ENCODE data around the gene IRF8.
"Not testable (repeated sequence)": the region's sequence is repeated elsewhere in the genome, so short reads cannot be mapped to it uniquely, and the experiment has no call there.

Gene IRF8, protein sequence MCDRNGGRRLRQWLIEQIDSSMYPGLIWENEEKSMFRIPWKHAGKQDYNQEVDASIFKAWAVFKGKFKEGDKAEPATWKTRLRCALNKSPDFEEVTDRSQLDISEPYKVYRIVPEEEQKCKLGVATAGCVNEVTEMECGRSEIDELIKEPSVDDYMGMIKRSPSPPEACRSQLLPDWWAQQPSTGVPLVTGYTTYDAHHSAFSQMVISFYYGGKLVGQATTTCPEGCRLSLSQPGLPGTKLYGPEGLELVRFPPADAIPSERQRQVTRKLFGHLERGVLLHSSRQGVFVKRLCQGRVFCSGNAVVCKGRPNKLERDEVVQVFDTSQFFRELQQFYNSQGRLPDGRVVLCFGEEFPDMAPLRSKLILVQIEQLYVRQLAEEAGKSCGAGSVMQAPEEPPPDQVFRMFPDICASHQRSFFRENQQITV

GRCh38 chr16:85898521-85899442 lies at the start of gene IRF8:
TSS of gene IRF8 (plus strand) at chr16:85899162. CDS start at chr16:85903016, 3,854 bp downstream.
- DNase-seq (ENCODE audit: low spot score), result peak; percentile 37

- DNase-seq (ENCODE audit: low spot score), result no peak
Observed at GRCh38 chr16:85849388-85849787, 49.6 kb upstream of the IRF8 start.

GRCh38 chr16:85850344-85850880 lies 48.5 kb upstream of the IRF8 start:
- no peak for DNase-seq (ENCODE audit: low spot score)

DNA sequence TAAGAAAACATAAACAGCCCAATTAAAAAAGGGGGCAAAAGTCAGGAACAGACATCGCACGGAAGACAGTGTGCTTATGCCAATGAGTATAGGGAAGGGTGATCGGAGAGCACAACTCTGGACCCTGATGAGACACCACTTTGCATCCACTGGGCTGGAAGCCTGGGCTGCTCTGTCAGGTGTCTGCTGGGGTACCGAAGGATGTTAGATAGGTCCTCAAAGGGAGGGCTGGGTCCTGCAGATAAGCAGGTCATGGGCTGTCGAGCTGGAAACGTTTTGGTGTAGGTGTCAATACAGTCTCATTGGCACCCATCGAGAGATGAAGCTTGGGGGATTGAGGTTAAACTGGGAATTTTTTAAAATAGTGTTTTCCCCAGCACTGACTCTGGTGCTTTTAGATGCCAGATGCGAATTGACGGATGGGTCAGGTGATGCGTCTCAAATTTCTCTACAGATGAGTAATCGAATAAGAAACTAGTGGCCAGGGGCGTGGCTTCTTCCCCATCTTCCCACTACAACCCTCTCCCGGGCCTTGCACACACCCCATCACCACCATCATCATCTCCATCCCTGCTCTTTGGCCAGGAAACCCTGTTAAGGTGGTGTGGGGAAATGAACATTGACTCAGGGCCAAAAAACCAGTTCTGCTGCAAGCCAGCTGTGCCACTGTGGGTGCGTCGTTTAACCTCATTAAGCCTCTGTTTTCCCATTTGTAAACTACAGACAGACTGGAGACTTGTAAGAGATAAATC lies 47.8 kb upstream of the IRF8 start:
- no peak for DNase-seq (ENCODE audit: low spot score)

DNA sequence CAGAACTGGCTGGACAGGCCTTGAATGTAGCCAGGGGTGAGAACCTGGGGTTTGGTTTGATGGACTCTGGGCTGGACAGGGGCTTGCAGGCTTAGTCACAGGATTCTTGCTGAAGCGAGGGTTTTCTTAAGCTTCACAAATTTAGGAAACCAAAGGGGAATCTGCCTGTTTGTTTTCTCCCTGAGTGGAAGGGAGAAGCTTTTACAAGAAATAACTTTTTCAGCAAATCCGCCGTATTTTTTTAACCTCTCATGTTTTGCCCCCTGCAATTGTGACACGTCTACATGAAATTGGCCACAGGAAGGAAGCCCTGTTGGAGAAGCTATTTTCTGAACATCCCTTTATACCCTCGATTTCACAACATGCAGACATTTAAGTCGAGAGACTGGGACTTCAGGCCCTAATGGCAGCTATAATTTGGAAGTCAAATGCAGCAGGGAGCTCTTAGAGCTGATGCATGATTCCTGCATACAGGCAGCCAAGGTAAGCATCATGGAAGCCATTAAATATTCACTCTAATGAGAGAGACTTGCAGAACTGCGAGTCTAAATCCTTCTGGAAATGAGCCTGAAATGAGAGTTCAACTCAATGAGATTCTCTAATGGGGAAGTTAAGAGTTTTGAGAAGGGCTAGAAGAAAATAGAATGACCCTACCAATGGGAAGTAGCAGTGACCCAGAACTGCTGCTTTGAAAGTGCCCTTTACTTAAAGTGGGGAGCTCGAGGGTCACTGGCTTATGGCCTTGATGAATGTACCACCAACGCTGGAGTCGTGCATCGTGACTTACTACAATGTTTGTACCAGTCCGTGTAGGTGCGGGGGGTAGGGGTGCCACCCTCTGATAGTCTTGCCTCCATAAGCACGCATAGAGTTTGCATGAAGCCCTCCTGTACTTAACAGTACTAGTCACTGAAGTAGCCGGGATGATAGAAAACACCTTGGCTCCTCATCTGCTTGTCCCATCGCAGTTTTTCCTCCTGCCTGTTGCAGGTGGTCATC lies 45.1 kb upstream of the IRF8 start:
- DNase-seq (ENCODE audit: low spot score), result no peak

- no peak for DNase-seq (ENCODE audit: low spot score)
Observed at GRCh38 chr16:85854935-85855334, 44.0 kb upstream of the IRF8 start.

GRCh38 chr16:85856079-85856478 lies 42.9 kb upstream of the IRF8 start:
- no peak for DNase-seq (ENCODE audit: low spot score)

- no peak for DNase-seq (ENCODE audit: low spot score)
Observed at GRCh38 chr16:85856585-85856984, 42.4 kb upstream of the IRF8 start.

- no peak for DNase-seq (ENCODE audit: low spot score)
Observed at GRCh38 chr16:85857406-85857805, 41.6 kb upstream of the IRF8 start.

- not testable (repeated sequence) for DNase-seq (ENCODE audit: low spot score)
Observed at GRCh38 chr16:85858571-85858970, 40.4 kb upstream of the IRF8 start.

DNA sequence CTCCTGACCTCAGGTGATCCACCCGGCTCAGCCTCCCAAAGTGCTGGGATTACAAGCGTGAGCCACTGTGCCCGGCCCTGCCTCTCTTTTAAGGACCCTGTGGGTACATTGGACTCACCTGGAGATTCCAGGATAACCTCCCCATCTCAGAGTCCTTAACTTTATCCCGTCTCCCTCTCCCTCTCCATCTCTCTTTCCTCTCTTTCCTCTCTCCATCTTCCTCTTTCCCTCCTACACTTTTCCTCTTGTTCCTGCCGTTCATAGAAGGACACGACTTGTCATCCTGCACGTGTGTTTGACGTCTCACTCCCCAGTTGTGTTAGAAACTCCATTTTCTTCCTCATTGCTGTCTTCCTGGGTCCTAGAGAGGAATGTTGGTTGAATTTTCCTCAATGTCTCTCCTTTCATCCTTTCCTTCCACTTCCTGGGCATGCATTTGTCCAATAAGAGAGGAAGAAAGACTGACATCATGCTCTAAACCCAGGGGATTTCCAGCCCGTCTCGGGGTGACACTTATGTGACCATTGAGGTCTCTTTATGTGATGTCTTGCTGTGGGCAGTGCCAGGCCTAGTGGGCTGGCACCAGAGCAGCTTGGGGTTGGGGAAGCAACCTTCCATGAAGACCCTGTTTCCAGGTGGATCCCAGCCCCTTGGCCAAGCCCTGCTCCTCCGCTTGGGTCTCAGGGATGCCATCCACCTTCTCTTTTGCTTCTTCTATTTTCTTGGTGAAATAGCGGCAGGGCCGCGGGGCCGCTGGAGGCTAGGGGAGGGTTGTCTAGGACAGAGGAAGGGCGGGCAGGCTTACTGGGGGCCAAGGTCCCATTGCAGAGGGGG lies 39.8 kb upstream of the IRF8 start:
- DNase-seq (ENCODE audit: low spot score), result no peak

- DNase-seq (ENCODE audit: low spot score), result no peak
Observed at GRCh38 chr16:85859818-85860125, 39.2 kb upstream of the IRF8 start.

DNA sequence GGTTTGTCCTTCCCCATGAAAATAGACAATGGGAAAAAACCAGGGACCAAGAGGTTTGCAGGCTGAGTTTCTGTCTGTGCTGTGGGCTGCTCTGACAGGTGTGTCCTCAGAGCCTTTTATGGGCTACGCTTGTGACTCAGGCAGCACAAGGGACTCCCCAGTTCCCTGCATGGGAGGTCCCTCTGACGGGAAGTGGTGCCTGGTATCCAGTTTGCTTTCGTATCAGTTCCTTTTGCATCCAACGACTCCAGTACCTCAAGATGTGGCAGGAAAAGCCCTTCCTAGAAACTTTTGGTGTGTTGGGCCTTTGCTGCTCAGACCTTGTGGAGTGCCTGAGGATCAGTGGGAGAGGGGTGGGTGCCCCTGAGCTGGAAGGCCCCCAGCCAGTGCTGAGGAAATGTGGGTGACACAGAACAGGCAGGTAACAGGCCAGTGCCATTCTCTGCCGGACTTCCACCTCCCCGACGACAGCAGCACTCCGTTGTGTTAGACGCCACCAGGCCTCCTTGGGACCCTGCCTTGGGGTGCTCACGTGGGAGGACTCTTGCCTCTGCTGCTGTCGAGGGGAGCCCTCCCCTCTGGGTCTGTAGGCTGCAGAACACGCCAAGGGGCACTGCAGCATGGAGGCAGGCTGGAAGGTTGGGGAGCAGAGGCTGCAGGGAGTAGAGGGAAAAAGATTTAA lies 38.4 kb upstream of the IRF8 start:
- DNase-seq (ENCODE audit: low spot score), result no peak

GRCh38 chr16:85861095-85861825 lies 37.7 kb upstream of the IRF8 start:
- DNase-seq (ENCODE audit: low spot score), result no peak

GRCh38 chr16:85862476-85863383 lies 36.2 kb upstream of the IRF8 start:
- DNase-seq (ENCODE audit: low spot score), result no peak

GRCh38 chr16:85863384-85863774 lies 35.6 kb upstream of the IRF8 start:
- no peak for DNase-seq (ENCODE audit: low spot score)

DNA sequence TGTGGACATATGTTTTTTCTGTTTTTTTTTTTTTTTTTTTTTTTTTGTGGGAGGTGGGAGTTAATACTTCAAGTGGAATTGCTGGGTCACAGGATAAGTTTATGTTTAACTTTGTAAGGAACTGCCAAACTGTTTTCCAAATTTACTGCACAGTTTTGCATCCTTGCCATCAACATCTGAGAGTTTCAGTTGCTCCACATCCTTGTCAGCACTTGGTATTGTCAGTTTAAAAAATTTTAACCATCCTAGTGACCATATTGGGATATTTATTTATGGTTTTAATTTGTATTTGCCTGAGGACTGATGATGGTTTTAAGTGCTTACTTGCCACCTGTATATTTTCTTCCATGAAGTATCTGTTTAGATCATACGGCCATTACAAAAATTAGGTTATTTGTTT lies 34.0 kb upstream of the IRF8 start:
- no peak for DNase-seq (ENCODE audit: low spot score)

DNA sequence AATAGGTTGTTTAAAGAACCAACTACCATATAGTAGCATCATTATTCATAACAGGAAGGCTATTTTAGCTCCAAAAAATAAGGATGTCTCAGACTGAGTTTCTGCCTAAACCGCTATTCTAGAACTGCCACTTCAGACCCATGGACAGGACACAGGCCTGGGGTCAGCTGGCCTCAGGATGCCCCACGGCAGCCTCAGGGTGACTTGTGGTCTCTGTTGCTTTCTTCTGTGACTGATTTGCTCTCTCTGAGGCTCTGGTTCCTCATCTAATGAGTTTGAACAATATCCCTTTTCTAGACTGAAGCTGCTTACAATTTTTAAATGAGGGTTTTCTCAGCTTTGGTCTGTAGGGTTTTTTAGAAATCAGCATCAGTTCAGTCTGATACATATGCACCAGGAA lies 31.8 kb upstream of the IRF8 start:
- DNase-seq (ENCODE audit: low spot score), result no peak

Measured in hepatic stellate cell (primary cell).